Hepatocyte (in vitro differentiated cells): ENCODE data around the gene PCGF2.

ENCODE experiments used
- EZH2 ChIP-seq: fragments of 200-600 bp; sonication (generic); IDR thresholded peaks from 2 replicates; pipeline ENCODE4 v1.6.1; 2016; ENCODE audit warnings: antibody characterized with exemption, mild to moderate bottlenecking, borderline replicate concordance
- EZH2phosphoT487 ChIP-seq: fragments of 200-600 bp; sonication (generic); IDR thresholded peaks from one replicate; pipeline ENCODE4 v1.6.1; 2018; ENCODE audit warnings: antibody characterized with exemption, mild to moderate bottlenecking, low read depth, moderate library complexity; ENCODE audit not compliant: unreplicated experiment, severe bottlenecking
- TF ChIP-seq, protein P1 (sequence below): fragments of 200-600 bp; sonication (generic); IDR thresholded peaks from 2 replicates; pipeline ENCODE4 v1.5.1; 2016; ENCODE audit warnings: antibody characterized with exemption, mild to moderate bottlenecking; ENCODE audit not compliant: poor library complexity

DNA sequence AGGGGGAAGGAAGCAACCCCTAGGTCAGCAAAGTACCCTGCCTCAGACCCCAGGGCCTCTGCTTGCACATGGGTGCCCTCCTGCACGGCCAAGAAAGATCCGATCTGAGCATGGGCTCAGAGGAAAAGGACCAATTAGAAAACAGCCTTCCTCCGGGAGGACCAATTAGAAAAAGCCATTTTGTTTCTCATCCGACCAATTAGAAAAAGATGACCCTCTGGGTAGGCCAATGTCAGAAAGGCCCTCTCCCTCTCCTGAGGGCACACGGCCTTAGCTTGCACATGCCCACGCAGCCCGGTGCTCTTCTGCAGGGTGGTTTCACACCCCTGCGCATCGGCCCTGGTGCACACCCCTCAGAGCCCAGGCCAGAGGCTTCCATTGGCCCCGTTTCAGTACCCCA, 23.1 kb downstream of the PCGF2 start:
- TF ChIP-seq, protein P1, sequence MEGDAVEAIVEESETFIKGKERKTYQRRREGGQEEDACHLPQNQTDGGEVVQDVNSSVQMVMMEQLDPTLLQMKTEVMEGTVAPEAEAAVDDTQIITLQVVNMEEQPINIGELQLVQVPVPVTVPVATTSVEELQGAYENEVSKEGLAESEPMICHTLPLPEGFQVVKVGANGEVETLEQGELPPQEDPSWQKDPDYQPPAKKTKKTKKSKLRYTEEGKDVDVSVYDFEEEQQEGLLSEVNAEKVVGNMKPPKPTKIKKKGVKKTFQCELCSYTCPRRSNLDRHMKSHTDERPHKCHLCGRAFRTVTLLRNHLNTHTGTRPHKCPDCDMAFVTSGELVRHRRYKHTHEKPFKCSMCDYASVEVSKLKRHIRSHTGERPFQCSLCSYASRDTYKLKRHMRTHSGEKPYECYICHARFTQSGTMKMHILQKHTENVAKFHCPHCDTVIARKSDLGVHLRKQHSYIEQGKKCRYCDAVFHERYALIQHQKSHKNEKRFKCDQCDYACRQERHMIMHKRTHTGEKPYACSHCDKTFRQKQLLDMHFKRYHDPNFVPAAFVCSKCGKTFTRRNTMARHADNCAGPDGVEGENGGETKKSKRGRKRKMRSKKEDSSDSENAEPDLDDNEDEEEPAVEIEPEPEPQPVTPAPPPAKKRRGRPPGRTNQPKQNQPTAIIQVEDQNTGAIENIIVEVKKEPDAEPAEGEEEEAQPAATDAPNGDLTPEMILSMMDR: no peak
- TF ChIP-seq EZH2phosphoT487 (no peak), EZH2 (no peak)
